ENCODE results near the gene SIRPA.

Gene SIRPA

DNA sequence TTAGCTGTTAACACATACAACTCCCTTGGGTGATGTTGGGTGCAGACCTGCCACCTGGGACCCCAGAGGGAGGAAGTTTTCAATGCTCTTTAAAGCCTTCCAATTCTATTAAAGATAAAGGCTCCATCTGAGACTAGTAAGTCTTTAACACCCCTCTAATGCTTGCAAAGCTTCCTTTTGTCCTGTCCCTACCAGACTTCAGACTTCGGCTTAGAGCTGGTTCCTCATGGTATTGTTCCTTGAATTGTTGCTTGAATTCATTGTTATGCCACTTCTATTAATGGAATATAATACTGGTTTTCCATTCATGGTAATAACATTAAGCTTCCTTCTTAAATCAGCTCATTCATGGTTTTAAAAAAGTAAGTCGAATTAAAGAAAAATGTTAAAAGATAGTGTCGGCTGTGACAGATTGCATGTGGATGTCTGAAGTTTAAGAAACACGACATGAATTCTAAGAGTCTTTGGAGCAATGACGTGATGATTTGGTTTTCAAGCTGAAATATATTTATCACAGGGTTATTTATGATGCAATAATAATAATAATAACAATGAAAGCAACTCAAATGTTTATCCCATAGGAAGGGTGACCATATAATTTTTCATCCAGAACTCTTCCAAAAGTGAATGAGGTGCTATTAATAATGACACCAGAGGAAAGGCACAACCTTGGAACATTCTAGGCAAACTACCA, 76.8 kb downstream of the SIRPA start:
- TF ChIP-seq, protein P1, sequence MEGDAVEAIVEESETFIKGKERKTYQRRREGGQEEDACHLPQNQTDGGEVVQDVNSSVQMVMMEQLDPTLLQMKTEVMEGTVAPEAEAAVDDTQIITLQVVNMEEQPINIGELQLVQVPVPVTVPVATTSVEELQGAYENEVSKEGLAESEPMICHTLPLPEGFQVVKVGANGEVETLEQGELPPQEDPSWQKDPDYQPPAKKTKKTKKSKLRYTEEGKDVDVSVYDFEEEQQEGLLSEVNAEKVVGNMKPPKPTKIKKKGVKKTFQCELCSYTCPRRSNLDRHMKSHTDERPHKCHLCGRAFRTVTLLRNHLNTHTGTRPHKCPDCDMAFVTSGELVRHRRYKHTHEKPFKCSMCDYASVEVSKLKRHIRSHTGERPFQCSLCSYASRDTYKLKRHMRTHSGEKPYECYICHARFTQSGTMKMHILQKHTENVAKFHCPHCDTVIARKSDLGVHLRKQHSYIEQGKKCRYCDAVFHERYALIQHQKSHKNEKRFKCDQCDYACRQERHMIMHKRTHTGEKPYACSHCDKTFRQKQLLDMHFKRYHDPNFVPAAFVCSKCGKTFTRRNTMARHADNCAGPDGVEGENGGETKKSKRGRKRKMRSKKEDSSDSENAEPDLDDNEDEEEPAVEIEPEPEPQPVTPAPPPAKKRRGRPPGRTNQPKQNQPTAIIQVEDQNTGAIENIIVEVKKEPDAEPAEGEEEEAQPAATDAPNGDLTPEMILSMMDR (IDR thresholded peaks at IDR 0.05) = no peak
- TF ChIP-seq ZFX (IDR thresholded peaks at IDR 0.05; ENCODE audit: borderline replicate concordance) = no peak
- no peak overlapping the region for H3K27ac ChIP-seq

DNA sequence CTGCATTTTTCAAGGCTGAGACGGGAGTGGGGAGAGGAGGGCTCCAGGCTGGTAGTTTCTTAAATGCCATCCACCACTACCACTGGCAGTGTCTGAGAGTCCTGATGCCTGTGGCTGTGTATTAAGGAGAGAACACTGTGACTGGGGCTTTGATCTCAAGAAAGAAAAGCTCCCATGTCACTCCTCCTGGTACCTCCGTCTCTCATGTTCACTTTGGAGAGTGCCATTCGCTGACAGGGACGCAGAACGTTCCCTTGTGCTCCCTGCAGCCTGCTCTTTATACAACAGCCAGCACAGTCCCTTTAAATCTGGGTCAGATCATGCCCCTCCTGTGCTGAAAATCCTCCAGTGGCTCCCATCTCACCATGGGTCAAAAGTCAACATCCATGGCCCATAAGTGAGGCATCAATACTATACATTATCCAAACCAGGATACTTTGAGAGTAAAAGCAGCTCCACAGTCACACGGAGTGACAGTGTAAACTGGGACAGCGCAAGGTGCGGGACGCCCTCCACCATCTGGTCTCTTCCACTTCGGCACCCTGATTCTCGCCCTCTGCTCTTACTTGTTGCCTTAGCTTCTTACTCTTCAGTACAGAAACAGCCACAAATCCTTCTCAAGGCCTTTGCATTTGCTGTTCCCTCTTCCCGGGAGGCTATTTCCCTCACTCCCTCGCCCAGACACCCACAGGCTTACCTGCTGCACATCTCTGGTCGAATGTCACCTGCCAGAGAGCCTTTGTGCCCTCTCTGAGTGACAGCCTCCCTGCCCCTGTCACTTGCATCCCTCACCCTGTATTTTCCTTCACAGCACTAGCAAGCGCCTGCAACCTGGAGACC, 78.6 kb downstream of the SIRPA start:
- H3K27ac ChIP-seq = no peak overlapping the region
- TF ChIP-seq, protein P1 (IDR thresholded peaks at IDR 0.05) = no peak
- no peak for TF ChIP-seq ZFX (IDR thresholded peaks at IDR 0.05; ENCODE audit: borderline replicate concordance)

DNA sequence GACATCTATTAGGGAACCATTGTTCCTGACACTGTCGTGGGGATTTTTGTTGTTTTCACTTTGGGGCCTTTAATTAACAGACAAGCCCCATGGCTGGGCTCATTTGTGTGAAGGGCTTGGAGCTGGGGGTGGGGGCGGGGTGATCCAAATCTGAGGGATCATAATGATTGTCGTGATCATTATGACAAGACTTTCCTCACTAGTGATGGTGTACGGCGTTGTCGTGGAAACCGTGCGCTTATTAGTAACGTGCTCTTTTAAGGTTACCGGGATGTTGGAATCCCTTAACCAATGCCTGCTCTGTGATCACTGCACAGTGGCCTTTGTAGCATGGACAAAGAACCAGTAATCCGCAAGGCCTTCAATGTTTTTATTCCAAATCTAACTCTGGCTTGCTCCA, 80.1 kb downstream of the SIRPA start:
- TF ChIP-seq, protein P1 (IDR thresholded peaks at IDR 0.05) = no peak
- TF ChIP-seq ZFX (IDR thresholded peaks at IDR 0.05; ENCODE audit: borderline replicate concordance) = no peak
- H3K27ac ChIP-seq = no peak overlapping the region

DNA sequence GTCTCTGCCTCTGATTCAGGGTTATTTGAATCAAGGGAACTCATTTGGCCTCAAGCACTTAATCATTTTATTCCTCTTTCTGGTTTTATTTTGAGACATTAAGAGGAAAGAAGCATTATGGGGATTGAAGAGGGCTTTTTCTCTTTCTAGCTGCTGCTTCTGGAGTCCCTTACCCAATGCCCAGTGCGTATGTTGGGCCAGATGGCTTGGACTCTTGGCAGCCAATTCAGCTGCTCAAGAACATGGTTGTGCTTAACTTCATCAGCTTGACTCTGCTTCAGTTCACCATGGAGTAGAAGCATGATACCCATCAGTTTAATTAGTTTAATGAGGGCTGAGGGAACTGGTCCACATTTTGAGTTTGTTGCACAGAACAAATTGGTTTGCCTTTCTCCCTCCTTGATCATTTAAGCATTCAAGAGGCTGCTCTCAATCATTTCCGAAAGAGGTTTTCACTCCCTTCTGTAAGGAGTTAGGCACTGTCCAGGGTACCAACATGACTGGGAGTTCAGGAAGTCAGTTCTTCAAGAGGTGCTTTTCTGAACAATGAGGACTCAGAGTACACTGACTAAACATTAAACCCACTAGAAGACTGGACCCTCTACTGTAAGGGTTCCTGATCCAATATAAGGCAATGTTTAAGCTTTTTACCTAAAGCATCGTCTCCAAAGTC, 84.0 kb downstream of the SIRPA start:
- no peak overlapping the region for H3K27ac ChIP-seq
- TF ChIP-seq, protein P1 (IDR thresholded peaks at IDR 0.05) = no peak
- TF ChIP-seq ZFX (IDR thresholded peaks at IDR 0.05; ENCODE audit: borderline replicate concordance) = no peak

DNA sequence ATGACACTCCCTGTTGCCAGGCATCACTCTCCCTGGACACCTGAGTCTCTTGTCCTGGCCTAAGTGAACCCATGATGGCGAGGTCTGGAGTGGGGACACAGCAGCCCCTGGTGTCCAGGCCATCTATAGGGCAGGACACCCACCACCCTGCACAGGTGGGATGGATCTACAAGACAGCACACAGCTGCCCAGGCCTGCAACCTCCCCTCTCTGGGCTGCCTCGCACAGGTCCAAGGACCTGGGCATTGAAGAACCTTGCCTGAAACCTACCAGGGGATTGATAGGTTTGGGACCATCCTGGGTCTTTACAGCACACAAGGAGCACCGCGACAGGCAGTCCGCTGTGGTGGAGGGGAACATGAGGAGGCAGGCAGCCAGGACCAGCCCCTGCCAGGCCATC, 87.5 kb downstream of the SIRPA start:
- H3K27ac ChIP-seq = no peak overlapping the region
- no peak for TF ChIP-seq ZFX (IDR thresholded peaks at IDR 0.05; ENCODE audit: borderline replicate concordance)

DNA sequence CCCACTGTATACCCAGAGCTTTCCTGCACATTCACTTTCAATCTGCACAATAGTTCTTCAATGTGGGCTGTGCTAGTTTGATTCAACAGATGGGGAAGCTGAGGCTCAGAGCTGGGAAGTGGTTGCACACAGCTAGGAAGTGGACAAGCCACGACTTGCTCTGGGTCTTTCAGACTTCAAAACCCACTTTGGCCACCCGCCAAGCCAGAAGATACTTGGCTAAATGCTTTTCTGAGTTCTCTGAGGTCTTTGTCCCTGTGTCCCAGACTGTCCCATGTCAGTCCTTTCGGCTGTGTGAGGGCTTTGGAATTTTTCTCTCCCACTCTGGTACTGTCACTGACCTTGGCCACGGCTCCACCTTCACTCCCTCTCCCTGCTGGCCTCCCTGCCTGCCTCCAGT, 88.1 kb downstream of the SIRPA start:
- TF ChIP-seq, protein P1 (IDR thresholded peaks at IDR 0.05) = no peak
- no peak for TF ChIP-seq ZFX (IDR thresholded peaks at IDR 0.05; ENCODE audit: borderline replicate concordance)
- H3K27ac ChIP-seq = no peak overlapping the region

DNA sequence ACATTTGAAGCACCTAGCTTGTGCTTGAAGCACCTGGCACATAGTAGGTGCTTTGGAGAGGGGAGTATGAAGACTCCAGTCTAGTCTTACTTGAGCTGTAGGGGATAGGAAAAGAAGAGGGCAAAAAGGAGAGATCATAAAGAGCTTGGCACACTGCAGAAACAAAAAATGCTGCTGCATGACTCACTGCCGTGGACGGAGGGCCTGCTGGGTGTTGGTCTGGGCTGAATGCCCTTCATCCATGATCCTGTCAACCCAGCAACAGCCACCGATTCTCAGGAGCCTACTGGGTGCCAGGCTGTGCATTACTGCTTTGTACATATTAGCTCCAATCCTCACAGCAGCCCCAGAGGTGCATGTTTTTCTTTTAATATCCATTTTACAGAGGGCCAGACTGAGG, 92.6 kb downstream of the SIRPA start:
- TF ChIP-seq ZFX (IDR thresholded peaks at IDR 0.05; ENCODE audit: borderline replicate concordance) = no peak
- TF ChIP-seq, protein P1 (IDR thresholded peaks at IDR 0.05) = no peak
- H3K27ac ChIP-seq = no peak overlapping the region

All from 22Rv1 (cell line).